HL-60 (cell line): ENCODE results near the gene FTH1.

Experiments used
- DNase-seq, 2 experiments: peaks; one replicate each; pipeline ENCODE4 v3.0.0-alpha.2; 2010 to 2020; ENCODE audit warnings: low read depth in 1 of 2, low spot score in 1 of 2
- H3K27ac ChIP-seq: fragments of 250-450 bp; sonication (Bioruptor Pico); replicated peaks from 2 replicates; pipeline ENCODE4 v1.5.1; 2020; ENCODE audit warnings: mild to moderate bottlenecking, moderate library complexity
- H3K27me3 ChIP-seq: fragments of 250-450 bp; sonication (Bioruptor Pico); 2 replicates; pipeline ENCODE4 v1.5.1; 2021; ENCODE audit warnings: mild to moderate bottlenecking, moderate library complexity; ENCODE audit not compliant: insufficient read depth, poor library complexity, severe bottlenecking
- H3K4me3 ChIP-seq: replicated peaks from 2 replicates; pipeline ENCODE4 v1.5.1; 2011; ENCODE audit warnings: mild to moderate bottlenecking, control low read depth, low read length; ENCODE audit not compliant: insufficient read depth
- CTCF ChIP-seq: IDR thresholded peaks from one replicate; pipeline ENCODE4 v1.5.1; 2011; ENCODE audit warnings: low read length, control low read depth, inconsistent platforms; ENCODE audit not compliant: insufficient read depth
- GABPA ChIP-seq: IDR thresholded peaks from 2 replicates; pipeline ENCODE4 v1.6.1; 2012; ENCODE audit warnings: low read depth
- POLR2AphosphoS5 ChIP-seq: IDR thresholded peaks from 2 replicates; pipeline ENCODE4 v1.6.1; 2012; ENCODE audit warnings: low read depth
- REST ChIP-seq: IDR thresholded peaks from 2 replicates; pipeline ENCODE4 v1.6.1; 2012; ENCODE audit warnings: low read depth; ENCODE audit not compliant: insufficient replicate concordance
- SPI1 ChIP-seq: IDR thresholded peaks from 2 replicates; pipeline ENCODE4 v1.6.1; 2012; ENCODE audit warnings: low read depth, mild to moderate bottlenecking, borderline replicate concordance

The FTH1 gene

GRCh38 chr11:61971248-61972111 is 4.0 kb upstream of the FTH1 start:
- TF ChIP-seq POLR2AphosphoS5 = no peak; the same call in 1 of the 2 replicates
- TF ChIP-seq SPI1 = no peak
- no peak for TF ChIP-seq CTCF
- Histone ChIP-seq H3K27ac (peak overlapping the region; percentile 36), H3K27me3 (no peaks in the 10 kb centered on the region), H3K4me3 (no peak overlapping the region)
- peak; percentile 90 to 92 for DNase-seq

- TF ChIP-seq GABPA = no peak
- TF ChIP-seq REST = no peak
- no peak for TF ChIP-seq POLR2AphosphoS5
- no peak for TF ChIP-seq CTCF
- TF ChIP-seq SPI1 = no peak
- H3K27ac ChIP-seq = peak overlapping the region; percentile 27
- H3K27me3 ChIP-seq = no peaks in the 10 kb centered on the region
- no peak overlapping the region for H3K4me3 ChIP-seq
- DNase-seq = peak; percentile 49 to 88
Measured at GRCh38 chr11:61969838-61970662, 2.6 kb upstream of the FTH1 start.

GRCh38 chr11:61969391-61969758 is 1.9 kb upstream of the FTH1 start:
- no peak overlapping the region for H3K4me3 ChIP-seq

More at GRCh38 chr11:61969391-61969758, 1.9 kb upstream of the FTH1 start:
- no peak for DNase-seq
- Histone ChIP-seq H3K27ac (no peak overlapping the region; the same call in 1 of the 2 replicates), H3K27me3 (no peaks in the 10 kb centered on the region)
- no peak for TF ChIP-seq SPI1
- no peak for TF ChIP-seq REST
- TF ChIP-seq POLR2AphosphoS5 = no peak
- TF ChIP-seq CTCF = no peak
- TF ChIP-seq GABPA = no peak
